Activated T-cell treated with anti-CD3 and anti-CD28 coated beads, Interleukin-2, amount 50 U/mL, for 1 hour (primary cell): ENCODE measurements around the gene ERN1.

Source experiments
- DNase-seq: peaks from one replicate; pipeline ENCODE4 v3.0.0-alpha.2; 2020

Gene ERN1

GRCh38 chr17:64083093-64083492 is 46.9 kb downstream of the ERN1 start:
- no peak for DNase-seq

GRCh38 chr17:64081802-64082799 is 47.8 kb downstream of the ERN1 start:
- no peak for DNase-seq

- no peak for DNase-seq
These were observed 49.7 kb downstream of the ERN1 start for GRCh38 chr17:64080174-64080618.

- no peak for DNase-seq
These were observed 52.6 kb downstream of the ERN1 start for GRCh38 chr17:64077379-64077778.

GRCh38 chr17:64075913-64076312 is 54.0 kb downstream of the ERN1 start:
- no peak for DNase-seq

GRCh38 chr17:64074704-64075426 is 55.1 kb downstream of the ERN1 start:
- DNase-seq = no peak

- DNase-seq = no peak
These were observed 55.9 kb downstream of the ERN1 start for GRCh38 chr17:64073771-64074703.

GRCh38 chr17:64071111-64071510 is 58.8 kb downstream of the ERN1 start:
- DNase-seq = no peak

GRCh38 chr17:64070213-64070612 is 59.7 kb downstream of the ERN1 start:
- DNase-seq = no peak

GRCh38 chr17:64069143-64069542 is 60.8 kb downstream of the ERN1 start:
- no peak for DNase-seq

- DNase-seq = no peak
These were observed 62.3 kb downstream of the ERN1 start for GRCh38 chr17:64067657-64068056.

- no peak for DNase-seq
These were observed 63.2 kb downstream of the ERN1 start for GRCh38 chr17:64066716-64067115.

GRCh38 chr17:64065161-64065560 is 64.8 kb downstream of the ERN1 start:
- DNase-seq = no peak

GRCh38 chr17:64064331-64064730 is 65.6 kb downstream of the ERN1 start:
- no peak for DNase-seq

GRCh38 chr17:64063766-64064224 is 66.1 kb downstream of the ERN1 start:
- DNase-seq = peak; percentile 55

- no peak for DNase-seq
These were observed 66.9 kb downstream of the ERN1 start for GRCh38 chr17:64063088-64063487.

GRCh38 chr17:64061178-64061898 is 68.6 kb downstream of the ERN1 start:
- DNase-seq = no peak

GRCh38 chr17:64060331-64060730 is 69.6 kb downstream of the ERN1 start:
- no peak for DNase-seq

- DNase-seq = no peak
These were observed 70.2 kb downstream of the ERN1 start for GRCh38 chr17:64059756-64060155.

- no peak for DNase-seq
These were observed 71.3 kb downstream of the ERN1 start for GRCh38 chr17:64058621-64059020.

GRCh38 chr17:64057701-64058263 is 72.2 kb downstream of the ERN1 start:
- DNase-seq = no peak
